Kidney glomerular epithelial cell (primary cell): ENCODE results near the gene GSTA4.

ENCODE experiments used
- DNase-seq: peaks from one replicate; lab custom pipeline; 2025; lab: John Stamatoyannopoulos, UW

GSTA4 gene

GRCh38 chr6:52995089-52995912 is at the start of gene GSTA4:
Gene GSTA4, minus strand, starts transcription at chr6:52995284. Its CDS starts 1,041 bp downstream, at chr6:52994243.
- peak; percentile 97 for DNase-seq

- no peak for DNase-seq
These were observed 49.5 kb upstream of the GSTA4 start for GRCh38 chr6:53044572-53044971.

GRCh38 chr6:53044071-53044470 is 49.0 kb upstream of the GSTA4 start:
- peak; percentile 49 for DNase-seq

- DNase-seq = peak; percentile 33
These were observed 48.5 kb upstream of the GSTA4 start for GRCh38 chr6:53043581-53043980.

- peak; percentile 78 for DNase-seq
These were observed 47.0 kb upstream of the GSTA4 start for GRCh38 chr6:53042112-53042511.

- DNase-seq = no peak
These were observed 46.3 kb upstream of the GSTA4 start for GRCh38 chr6:53041356-53041755.

- no peak for DNase-seq
These were observed 43.5 kb upstream of the GSTA4 start for GRCh38 chr6:53038596-53038995.

- no peak for DNase-seq
These were observed 43.1 kb upstream of the GSTA4 start for GRCh38 chr6:53038141-53038540.

- DNase-seq = no peak
These were observed 40.6 kb upstream of the GSTA4 start for GRCh38 chr6:53035549-53036213.

GRCh38 chr6:53033764-53034163 is 38.7 kb upstream of the GSTA4 start:
- DNase-seq = peak; percentile 62

- no peak for DNase-seq
These were observed 37.8 kb upstream of the GSTA4 start for GRCh38 chr6:53032849-53033248.

- no peak for DNase-seq
These were observed 36.2 kb upstream of the GSTA4 start for GRCh38 chr6:53031281-53031680.

GRCh38 chr6:53029761-53030160 is 34.7 kb upstream of the GSTA4 start:
- DNase-seq = no peak

GRCh38 chr6:53029257-53029656 is 34.2 kb upstream of the GSTA4 start:
- no peak for DNase-seq

GRCh38 chr6:53028467-53028866 is 33.4 kb upstream of the GSTA4 start:
- DNase-seq = no peak

GRCh38 chr6:53027131-53027718 is 32.1 kb upstream of the GSTA4 start:
- no peak for DNase-seq

- no peak for DNase-seq
These were observed 31.4 kb upstream of the GSTA4 start for GRCh38 chr6:53026526-53026925.

- DNase-seq = no peak
These were observed 28.2 kb upstream of the GSTA4 start for GRCh38 chr6:53023323-53023722.

- DNase-seq = no peak
These were observed 25.1 kb upstream of the GSTA4 start for GRCh38 chr6:53020005-53020744.

- no peak for DNase-seq
These were observed 23.4 kb upstream of the GSTA4 start for GRCh38 chr6:53018446-53018845.

GRCh38 chr6:53015486-53015885 is 20.4 kb upstream of the GSTA4 start:
- DNase-seq = no peak

GRCh38 chr6:53014744-53015143 is 19.7 kb upstream of the GSTA4 start:
- DNase-seq = no peak
